AG20443 (cell line): Measurements from ENCODE around the gene ABCB9.
"Not testable (repeated sequence)": the region's sequence is repeated elsewhere in the genome, so short reads cannot be mapped to it uniquely, and the experiment has no call there.

Experiments
- DNase-seq: peaks from one replicate; pipeline ENCODE4 v3.0.0; 2012; ENCODE audit warnings: low spot score, mixed read lengths

The ABCB9 gene

GRCh38 chr12:122895320-122895703, 71.0 kb downstream of the ABCB9 start:
- DNase-seq: no peak

GRCh38 chr12:122894193-122895121, 71.8 kb downstream of the ABCB9 start:
- DNase-seq: no peak

DNA sequence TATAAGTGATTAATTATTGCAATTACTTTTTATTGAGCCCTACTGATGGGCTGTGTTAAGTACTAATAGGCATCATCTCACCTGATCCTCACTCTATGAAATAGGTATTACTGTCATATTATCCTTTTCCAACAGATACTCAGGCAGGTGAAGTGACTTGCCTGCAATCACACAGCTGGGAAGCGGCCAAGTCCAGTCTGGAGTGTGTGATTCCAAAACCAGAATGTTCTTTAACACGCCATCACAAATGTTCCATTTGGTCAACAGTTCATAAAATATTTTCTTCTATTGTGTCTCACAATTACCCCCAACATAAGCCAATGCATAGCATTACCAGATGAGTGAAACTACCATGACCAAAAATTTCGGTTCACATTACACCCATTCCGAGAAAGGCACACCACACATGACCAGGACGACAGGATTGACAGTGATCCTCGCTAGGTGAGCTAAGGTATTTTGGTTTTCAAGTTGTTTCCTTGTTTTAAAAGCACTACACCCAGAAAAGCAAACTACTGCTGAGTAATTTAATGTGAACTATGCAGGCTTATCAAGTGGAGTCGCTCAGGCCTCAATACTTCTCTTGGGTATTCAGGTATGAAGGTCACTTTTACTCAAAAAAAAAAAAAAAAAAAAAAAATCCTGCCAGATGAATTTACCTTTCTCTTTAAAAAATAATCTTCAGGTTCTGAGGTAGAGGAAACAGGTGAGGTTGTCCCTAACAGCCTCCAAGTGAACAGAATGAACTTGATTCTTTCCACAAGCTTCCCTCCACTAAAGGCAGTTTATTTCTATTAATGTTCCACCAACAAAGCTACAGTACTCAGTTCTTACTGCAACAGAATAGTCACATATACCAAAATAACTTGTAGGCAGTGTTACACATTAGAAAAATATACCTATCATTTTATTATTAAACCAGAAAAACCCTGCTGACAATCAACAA, 72.8 kb downstream of the ABCB9 start:
- no peak for DNase-seq

DNA sequence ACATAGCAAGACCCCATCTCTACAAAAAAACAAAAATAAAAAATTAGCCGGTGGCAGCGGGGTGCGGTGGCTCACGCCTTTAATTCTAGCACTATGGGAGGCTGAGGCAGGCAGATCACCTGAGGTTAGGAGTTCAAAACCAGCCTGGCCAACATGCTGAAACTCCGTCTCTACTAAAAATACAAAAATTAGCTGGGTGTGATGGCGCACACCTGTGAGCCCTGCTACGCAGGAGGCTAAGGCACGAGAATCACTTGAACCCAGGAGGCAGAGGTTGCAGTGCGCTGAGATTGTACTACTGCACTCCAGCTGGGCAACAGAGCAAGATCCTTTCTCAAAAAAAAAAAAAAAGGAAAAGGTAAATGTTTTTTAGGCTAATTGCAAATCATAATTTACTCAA, 73.5 kb downstream of the ABCB9 start:
- DNase-seq: not testable (repeated sequence)

- DNase-seq: no peak
Measured at GRCh38 chr12:122891661-122892525, 74.4 kb downstream of the ABCB9 start.

DNA sequence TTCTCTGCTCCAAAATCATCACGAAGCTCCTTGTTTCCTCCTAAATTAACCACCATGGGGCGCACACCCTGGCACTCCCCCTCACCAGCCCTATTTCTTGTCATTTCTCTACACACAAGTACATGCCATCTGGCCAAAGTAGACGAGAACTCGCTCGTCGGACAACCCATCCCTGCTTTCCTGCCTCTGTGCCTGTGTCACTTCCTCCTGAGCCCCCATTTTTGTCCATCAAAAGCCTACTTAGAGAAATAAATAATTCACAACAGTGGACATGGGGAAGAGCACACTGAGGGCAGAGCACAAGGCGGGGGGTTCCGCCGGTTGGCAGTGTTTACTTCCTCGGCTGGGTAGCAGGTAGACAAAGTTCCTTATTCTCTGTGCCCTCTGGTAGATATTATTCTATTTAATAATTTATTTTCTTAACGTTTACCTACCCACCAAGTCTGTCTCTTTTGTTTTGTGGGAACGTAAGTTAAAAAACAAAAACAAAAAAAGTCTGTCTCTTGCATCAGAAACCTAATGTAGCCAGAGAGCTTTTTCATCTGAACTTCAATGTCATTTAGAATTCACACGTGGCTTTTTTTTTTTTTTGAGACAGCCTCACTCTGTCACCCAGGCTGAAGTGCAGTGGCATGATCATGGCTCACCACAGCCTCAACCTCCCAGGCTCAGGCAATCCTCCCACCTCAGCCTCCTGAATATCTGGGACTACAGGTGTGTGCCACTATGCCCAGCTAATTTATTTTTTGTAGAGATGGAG, 76.3 kb downstream of the ABCB9 start:
- DNase-seq: no peak

DNA sequence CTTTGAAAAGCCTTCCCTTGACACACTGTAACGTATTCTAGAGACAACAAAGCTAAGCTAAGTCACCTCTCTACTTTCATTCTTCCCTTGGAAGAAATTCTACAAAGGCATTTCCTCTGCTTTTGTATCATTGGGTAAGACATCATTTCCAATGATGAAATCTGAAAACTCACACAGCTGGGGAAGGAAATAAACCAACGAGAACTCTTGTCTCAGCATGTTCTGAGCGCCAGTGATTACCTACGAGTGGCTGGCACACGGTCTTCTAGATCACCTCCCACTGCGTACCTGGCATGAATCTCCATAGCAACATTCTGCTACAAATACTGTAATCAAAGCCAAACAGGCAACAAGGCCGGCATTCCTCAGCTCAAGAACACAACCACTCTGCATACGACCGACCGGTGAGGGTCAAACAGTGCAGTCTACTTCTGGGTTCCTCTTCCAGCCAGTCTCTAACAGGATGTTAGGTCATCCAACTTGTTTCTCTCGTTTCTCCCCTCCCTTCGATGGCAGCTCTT, 78.0 kb downstream of the ABCB9 start:
- DNase-seq: no peak

GRCh38 chr12:122887819-122888212, 78.4 kb downstream of the ABCB9 start:
- no peak for DNase-seq

DNA sequence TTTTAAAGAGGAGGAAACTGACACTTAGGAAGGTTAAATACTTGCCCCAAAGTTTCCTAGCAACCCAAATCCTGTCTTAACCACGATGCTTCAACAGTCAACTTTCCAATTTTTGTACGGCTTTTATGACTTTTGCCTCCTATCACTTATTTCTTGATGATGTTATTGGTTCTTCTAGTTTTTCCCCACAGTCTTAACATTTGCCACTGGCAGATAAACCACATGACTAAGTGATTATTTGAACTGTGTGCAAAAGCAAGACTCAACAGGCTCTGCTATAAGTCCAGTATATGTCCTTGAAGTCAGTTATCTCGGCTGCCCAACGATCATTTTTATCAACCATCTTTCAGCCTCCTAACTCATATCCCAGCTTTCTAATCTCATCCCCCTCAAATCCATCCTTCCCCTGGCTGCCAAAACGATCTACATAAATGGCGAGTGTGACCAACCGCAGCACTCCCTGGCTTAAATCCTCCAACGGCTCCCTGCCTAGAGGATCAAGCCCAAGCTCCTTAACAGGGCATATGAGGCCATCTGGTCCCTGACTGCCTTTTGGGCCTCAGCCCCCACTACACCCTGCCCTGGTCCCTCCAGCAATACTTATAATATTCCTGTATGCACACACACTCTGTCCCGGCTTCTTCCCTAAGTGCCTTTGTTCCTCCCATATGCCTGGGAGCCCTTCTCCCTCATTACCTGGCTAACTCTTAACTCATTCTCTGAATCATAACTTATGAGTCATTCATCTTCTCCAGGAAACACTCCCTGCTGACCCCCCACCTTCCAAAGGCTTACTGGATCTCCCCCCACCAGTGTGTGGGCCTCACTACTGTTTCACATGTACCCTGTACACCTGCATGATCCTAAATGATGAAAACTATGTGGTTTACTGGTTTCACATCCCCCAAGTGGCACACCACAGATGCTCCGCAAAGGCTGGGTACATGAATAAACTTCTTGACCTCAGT, 79.1 kb downstream of the ABCB9 start:
- DNase-seq: no peak

GRCh38 chr12:122886161-122886560, 80.1 kb downstream of the ABCB9 start:
- DNase-seq: no peak

- DNase-seq: no peak
Measured at GRCh38 chr12:122884860-122885259, 81.4 kb downstream of the ABCB9 start.

DNA sequence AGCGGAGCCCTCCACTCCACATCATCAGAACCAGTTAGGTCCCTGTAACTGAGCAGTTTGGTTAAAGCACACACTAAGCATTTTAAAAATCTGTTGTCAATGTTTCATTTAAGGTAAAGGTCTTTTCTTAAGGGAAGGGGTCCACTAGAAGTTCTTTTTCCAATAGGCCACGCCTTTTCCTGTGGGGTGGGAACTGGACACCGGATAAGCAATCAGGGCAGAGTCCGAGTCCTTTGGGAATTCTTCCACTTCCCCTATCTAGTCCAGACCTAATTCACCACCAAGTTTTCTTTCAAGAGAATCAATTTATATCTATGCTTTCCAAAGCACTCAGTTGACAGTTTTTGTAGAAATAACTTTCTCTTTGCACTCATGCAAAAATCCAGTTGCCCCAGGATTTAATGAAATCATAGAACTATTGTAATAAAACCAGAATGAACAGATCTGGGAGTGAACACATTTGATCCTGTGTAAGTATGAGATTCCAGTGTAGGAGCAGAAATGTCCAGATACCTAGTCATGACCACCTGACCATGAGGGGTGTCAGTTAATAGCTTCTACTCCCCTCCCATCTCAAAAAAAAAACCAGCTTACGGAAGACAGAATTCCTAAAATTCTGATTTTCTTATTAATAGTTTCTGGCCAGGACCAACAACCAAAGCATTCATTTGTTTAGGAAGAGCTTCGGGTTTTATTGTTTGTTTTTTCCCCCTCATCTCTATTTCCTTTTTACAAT, 82.0 kb downstream of the ABCB9 start:
- DNase-seq: no peak

DNA sequence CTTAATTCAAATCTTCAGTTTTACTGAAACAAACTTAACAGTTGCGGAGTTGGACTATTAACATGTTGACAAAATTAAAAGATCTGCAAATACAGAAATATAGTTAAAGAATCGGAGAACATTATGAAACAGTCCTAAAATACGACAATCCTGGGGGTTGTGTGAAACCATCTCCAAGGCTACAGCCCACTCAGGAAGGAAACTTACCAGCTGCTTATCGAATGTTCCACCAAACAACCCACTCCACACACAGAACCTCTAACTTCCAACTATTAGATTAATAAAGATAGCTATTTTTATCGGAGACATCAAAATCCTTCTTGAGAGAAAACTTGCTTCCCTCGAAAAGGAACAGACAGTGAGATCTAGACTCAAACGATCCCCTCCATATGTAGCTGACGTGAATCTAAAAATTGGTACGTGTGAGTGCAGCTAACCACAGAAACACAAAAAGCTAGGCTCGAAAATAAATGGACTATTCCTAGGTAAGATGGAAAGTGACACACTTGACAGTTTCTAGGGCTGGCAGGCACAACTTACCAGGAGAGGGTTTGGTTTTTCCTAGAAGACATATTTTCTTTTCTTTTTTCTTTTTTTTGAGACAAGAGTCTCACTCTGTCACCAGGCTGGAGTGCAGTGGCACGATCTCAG, 83.2 kb downstream of the ABCB9 start:
- DNase-seq: no peak

GRCh38 chr12:122880668-122881067, 85.6 kb downstream of the ABCB9 start:
- peak; percentile 51 for DNase-seq

- peak; percentile 3 for DNase-seq
Measured at GRCh38 chr12:122880155-122880667, 86.1 kb downstream of the ABCB9 start.
